Activated naive CD4-positive, alpha-beta T cell treated with anti-CD3 and anti-CD28 coated beads, Interleukin-2, amount 50 U/mL, for 72 hours (primary cell): Measurements from ENCODE around the gene HIP1R. TPM values are rescaled to one million over a fixed set of nuclear protein-coding genes. Genes with fewer than 3 reads are reported as not detected.

Experiments used
- ATAC-seq, 2 donors: fragments of 150-1000 bp; cut with Tn5 transposase; 2 replicates each; pipeline ENCODE4 v1.10.0; 2021; ENCODE audit warnings: mild to moderate bottlenecking in 2 of 2, moderate library complexity in 2 of 2
- DNase-seq, 2 donors: peaks; one replicate each; pipeline ENCODE4 v3.0.0; 2021 to 2022; ENCODE audit warnings: low spot score in 2 of 2
- H3K27ac Mint-ChIP-seq, 2 donors: one replicate each; pipeline ENCODE4 v1.8.0; 2022; ENCODE audit warnings: mild to moderate bottlenecking in 2 of 2, mixed read lengths in 2 of 2
- H3K36me3 Mint-ChIP-seq, 2 donors: one replicate each; pipeline ENCODE4 v1.8.0; 2022; ENCODE audit warnings: mixed read lengths in 2 of 2
- H3K9me3 Mint-ChIP-seq, 2 donors: one replicate each; pipeline ENCODE4 v1.8.0; 2022; ENCODE audit warnings: mixed read lengths in 2 of 2
- total RNA-seq, 2 donors: library from RNA; stranded (reverse); gene quantifications; one replicate each; pipeline ENCODE4 v1.2.3, GENCODE V29; 2022

HIP1R gene
- total RNA-seq, 2 donors from 2014 or later: 16.7 to 48.9 TPM

- Mint-ChIP-seq H3K27ac (no peak overlapping the region), H3K9me3 (no peaks in the 10 kb centered on the region), H3K36me3 (no peaks in the 10 kb centered on the region)
- DNase-seq: no peak
- no peak for ATAC-seq
These were observed 9.2 kb upstream of the HIP1R start for GRCh38 chr12:122825773-122826724.

GRCh38 chr12:122827258-122827657, 8.0 kb upstream of the HIP1R start:
- Mint-ChIP-seq H3K36me3 (no peaks in the 10 kb centered on the region), H3K27ac (no peak overlapping the region), H3K9me3 (no peaks in the 10 kb centered on the region)
- no peak for ATAC-seq
- no peak for DNase-seq

DNA sequence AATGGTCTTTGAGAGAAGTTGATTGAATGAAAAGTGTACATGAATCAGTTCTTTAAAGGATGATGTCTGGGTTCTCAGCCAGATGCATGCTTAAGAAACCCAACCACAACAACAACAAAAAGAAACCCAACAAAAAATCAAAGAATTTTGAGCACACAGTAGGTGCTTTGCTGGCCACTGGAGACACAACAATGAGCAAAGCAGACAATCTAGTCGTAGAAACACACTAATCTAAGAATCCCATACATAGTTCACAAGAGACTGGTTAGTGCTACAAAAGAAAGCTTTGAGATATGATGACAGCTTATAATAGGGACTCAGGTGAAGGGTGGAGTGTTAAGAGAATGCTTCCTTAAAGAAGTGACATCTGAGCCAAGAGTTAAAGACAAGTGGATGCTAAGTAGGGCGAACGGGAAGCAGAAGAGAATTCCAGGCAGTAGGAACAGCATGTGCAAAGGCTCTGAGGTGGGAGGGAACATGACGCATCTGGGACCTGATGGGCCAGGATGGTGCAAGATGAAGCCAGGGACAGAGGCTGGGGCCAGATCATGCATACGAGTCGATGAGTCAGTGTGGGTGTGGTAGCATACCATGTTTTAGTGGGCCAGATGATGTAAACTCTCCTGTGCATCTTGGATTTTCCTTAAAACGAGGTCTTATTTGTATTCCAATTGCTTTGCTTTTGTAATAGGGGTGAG, 4.6 kb upstream of the HIP1R start:
- no peak for ATAC-seq
- Mint-ChIP-seq H3K9me3 (no peaks in the 10 kb centered on the region), H3K36me3 (peaks cover 0 to 6% of the 10 kb centered on the region in 2 donors), H3K27ac (no peak overlapping the region)
- DNase-seq: no peak

- Mint-ChIP-seq H3K9me3 (no peaks in the 10 kb centered on the region), H3K36me3 (peaks cover 9 to 15% of the 10 kb centered on the region in 2 donors), H3K27ac (peak overlapping the region; percentile 20 to 64)
- ATAC-seq (peak in 1 of 2 donors; percentile 19), DNase-seq (no peak)
These were observed 945 bp upstream of the HIP1R start for GRCh38 chr12:122834104-122834920.

- DNase-seq (peak in 1 of 2 donors; percentile 36), ATAC-seq (peak; percentile 45)
- H3K9me3 Mint-ChIP-seq: no peaks in the 10 kb centered on the region
- H3K27ac Mint-ChIP-seq: peak overlapping the region in 1 of 2 donors; percentile 88
- peaks cover 9 to 15% of the 10 kb centered on the region in 2 donors for H3K36me3 Mint-ChIP-seq
These were observed 431 bp downstream of the HIP1R start for GRCh38 chr12:122835750-122836026.

DNA sequence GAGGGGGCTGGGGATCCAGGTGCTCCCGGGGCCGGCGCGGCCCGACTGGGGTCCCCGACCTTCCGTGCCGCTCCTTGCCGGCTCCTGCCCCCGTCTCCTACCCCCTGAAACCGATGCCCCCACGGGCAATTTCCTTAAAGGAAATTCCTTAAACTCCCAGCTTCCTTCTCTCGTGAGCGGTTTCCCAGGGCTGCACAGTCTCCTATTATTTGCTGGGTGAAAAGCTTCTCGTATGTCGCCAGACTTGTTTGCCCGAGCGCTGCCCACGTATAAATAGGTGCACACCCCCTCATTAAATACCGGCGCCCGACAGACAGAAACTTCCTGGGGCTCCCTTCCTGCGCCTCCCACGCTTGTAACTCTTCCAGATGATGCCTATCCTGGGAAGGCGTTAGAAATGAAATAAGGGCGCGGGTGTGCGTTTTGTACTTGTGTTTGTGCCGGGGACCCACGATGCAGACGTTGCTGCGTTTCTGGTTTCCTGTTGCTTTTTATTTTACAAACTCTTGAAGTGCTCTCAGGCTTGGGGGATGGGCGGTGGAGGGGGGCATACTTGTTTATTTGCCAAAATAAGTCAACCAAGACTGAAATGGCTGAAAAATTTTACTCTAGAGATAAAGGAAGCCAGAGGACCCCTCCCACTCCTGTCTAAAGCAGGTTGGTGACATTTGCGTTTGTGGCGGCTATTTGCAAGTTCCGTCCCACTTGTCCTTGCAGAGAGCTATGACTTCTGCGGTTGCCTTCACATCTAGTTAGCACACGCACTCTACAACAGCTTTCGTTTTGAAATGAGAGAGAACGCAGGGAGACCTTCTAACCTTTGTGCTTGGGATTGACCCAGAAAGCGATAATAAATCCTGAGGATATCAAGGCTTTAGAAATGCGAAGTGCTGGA, 1.0 kb downstream of the HIP1R start:
- peak overlapping the region; percentile 88 to 95 for H3K27ac Mint-ChIP-seq
- no peaks in the 10 kb centered on the region for H3K9me3 Mint-ChIP-seq
- ATAC-seq (peak; percentile 74 to 84), DNase-seq (peak in 1 of 2 donors; percentile 46)
- peaks cover 9 to 15% of the 10 kb centered on the region in 2 donors for H3K36me3 Mint-ChIP-seq

DNA sequence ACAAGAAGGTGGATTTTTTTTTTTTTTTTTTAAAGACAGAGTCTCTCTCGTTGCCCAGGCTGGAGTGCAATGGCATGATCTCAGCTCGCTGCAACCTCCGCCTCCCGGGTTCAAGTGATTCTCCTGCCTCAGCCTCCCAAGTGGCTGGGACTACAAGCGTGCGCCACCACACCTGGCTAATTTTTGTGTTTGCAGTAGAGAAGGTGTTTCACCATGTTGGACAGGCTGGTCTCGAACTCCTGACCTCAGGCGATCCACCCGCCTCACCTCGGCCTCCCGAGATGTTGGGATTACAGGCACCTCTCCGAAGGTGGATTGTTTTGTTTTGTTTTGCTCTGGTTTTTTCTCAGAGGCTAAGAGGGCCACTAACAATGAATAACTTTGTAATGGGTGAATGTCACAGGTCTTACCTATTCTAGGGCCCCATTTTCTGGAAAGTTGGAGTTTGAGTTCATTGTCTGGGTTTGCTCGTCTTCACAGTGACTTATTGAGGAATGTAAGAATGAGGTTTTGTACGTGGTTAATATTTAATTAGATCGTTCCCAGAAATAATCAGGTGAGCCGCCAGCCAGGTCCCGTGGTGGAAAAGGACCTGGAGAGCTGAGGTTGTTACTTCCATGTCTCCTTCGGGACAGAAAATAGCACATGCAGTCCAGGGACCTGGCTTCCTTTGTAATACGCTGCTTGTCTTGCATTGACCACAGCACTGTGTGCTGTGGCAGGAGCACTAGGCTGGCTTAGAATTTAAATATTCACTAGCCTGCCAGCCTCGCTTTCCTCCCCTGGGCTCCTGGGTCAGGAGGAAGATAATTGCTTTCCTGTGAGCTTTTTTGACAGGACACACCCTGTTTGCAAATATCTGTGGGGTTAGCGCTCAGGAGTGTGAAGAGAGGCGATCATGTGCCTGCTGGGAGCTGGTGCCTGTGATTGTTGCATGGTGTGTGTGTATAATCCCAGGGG, 2.3 kb downstream of the HIP1R start:
- Mint-ChIP-seq H3K9me3 (no peaks in the 10 kb centered on the region), H3K36me3 (peaks cover 9 to 15% of the 10 kb centered on the region in 2 donors), H3K27ac (peak overlapping the region in 1 of 2 donors; percentile 88)
- DNase-seq (no peak), ATAC-seq (no peak)

DNA sequence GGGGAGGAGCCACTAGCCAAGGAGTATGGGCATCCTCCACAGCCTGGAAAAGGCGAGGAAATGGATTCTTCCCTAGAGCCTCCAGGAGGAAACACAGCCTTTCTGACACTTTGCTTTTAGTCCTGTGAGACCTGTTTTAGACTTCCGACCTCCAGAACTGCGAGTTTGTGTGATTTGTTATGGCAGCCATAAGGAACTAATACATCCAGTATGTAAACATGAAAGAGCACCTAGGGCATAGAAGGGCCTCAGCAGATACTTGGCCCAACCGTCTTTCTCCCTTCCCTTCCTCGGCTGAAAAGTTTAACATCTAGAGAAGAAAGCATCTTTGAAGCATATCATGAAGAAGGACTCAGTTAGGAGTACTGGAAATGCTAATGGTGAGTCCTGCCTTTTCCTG, 3.6 kb downstream of the HIP1R start:
- H3K27ac Mint-ChIP-seq: no peak overlapping the region
- H3K9me3 Mint-ChIP-seq: no peaks in the 10 kb centered on the region
- DNase-seq: no peak
- no peak for ATAC-seq
- H3K36me3 Mint-ChIP-seq: peaks cover 9 to 15% of the 10 kb centered on the region in 2 donors

- ATAC-seq (no peak), DNase-seq (no peak)
- Mint-ChIP-seq H3K27ac (no peak overlapping the region), H3K9me3 (no peaks in the 10 kb centered on the region), H3K36me3 (peaks cover 9% of the 10 kb centered on the region in 2 donors)
These were observed 4.8 kb downstream of the HIP1R start for GRCh38 chr12:122839907-122840554.

GRCh38 chr12:122840580-122841513, 5.6 kb downstream of the HIP1R start:
- H3K27ac Mint-ChIP-seq: peak overlapping the region; percentile 70 to 71
- ATAC-seq: no peak
- H3K36me3 Mint-ChIP-seq: peaks cover 9% of the 10 kb centered on the region in 2 donors
- no peaks in the 10 kb centered on the region for H3K9me3 Mint-ChIP-seq
- DNase-seq: peak in 1 of 2 donors; percentile 51

- H3K36me3 Mint-ChIP-seq: peaks cover 2% of the 10 kb centered on the region in 2 donors
- ATAC-seq: no peak
- H3K27ac Mint-ChIP-seq: peak overlapping the region in 1 of 2 donors; percentile 71
- H3K9me3 Mint-ChIP-seq: no peaks in the 10 kb centered on the region
- peak in 1 of 2 donors; percentile 55 for DNase-seq
These were observed 6.5 kb downstream of the HIP1R start for GRCh38 chr12:122841544-122842321.

- H3K27ac Mint-ChIP-seq: peak overlapping the region in 1 of 2 donors; percentile 78
- ATAC-seq (no peak), DNase-seq (peak in 1 of 2 donors; percentile 51)
- no peaks in the 10 kb centered on the region for H3K9me3 Mint-ChIP-seq
- H3K36me3 Mint-ChIP-seq: no peaks in the 10 kb centered on the region
These were observed 7.5 kb downstream of the HIP1R start for GRCh38 chr12:122842505-122843405.
